Activated CD4-positive, alpha-beta memory T cell treated with anti-CD3 and anti-CD28 coated beads for 36 hours (primary cell): ENCODE data around the gene HBP1. TPM values are rescaled to one million over a fixed set of nuclear protein-coding genes. Genes with fewer than 3 reads are reported as not detected.

Experiments used
- CTCF ChIA-PET: fragments of 350-600 bp; sonication (Branson Sonifier 250); formaldehyde crosslinking; loops from one replicate; lab custom pipeline; 2021; ENCODE audit warnings: antibody characterized with exemption, inconsistent platforms; lab: Charles Lee
- POLR2A ChIA-PET: fragments of 350-600 bp; sonication (Branson Sonifier 250); formaldehyde crosslinking; loops from one replicate; lab custom pipeline; 2021; ENCODE audit warnings: antibody characterized with exemption; lab: Charles Lee
- DNase-seq: peaks from one replicate; pipeline ENCODE4 v3.0.0-alpha.2; 2020
- H3K27ac Mint-ChIP-seq: one replicate; pipeline ENCODE4 v1.8.0; 2021; ENCODE audit warnings: mixed read lengths
- H3K27me3 Mint-ChIP-seq: one replicate; pipeline ENCODE4 v1.8.0; 2021; ENCODE audit warnings: mixed read lengths
- H3K36me3 Mint-ChIP-seq: one replicate; pipeline ENCODE4 v1.8.0; 2021; ENCODE audit warnings: mixed read lengths
- H3K4me1 Mint-ChIP-seq: one replicate; pipeline ENCODE4 v1.8.0; 2021; ENCODE audit warnings: low read depth, mixed read lengths
- H3K4me3 Mint-ChIP-seq: one replicate; pipeline ENCODE4 v1.8.0; 2021; ENCODE audit warnings: mild to moderate bottlenecking, mixed read lengths
- H3K9me3 Mint-ChIP-seq: one replicate; pipeline ENCODE4 v1.8.0; 2021; ENCODE audit warnings: mixed read lengths
- intact Hi-C: fragments of 100-400 bp; cut with micrococcal nuclease; formaldehyde crosslinking; loops from one replicate; pipeline ENCODE4 v1.15.1; 2023
- total RNA-seq, 2 experiments: library from RNA; stranded (reverse); gene quantifications; one replicate each; pipeline ENCODE4 v1.2.3, GENCODE V29; 2021

Gene HBP1
- total RNA-seq, 2 experiments from 2014 or later, result 24.3 to 26.7 TPM

DNA sequence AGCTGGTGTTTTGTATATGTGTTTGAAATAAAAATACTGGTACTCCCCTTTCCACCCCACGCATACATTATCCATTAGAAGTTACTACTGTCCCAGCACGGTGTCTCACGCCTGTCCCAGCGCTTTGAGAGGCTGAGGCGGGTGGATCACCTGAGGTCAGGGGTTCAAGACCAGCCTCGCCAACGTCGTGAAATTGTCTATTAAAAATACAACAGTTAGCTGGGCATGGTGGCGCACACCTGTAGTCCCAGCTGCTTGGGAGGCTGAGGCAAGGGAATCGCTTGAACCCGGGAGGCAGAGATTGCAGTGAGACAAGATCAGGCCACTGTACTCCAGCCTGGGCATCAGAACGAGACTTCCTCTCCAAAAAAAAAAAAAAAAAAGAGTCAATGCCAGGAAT, 2.7 kb downstream of the HBP1 start:
- ChIA-PET POLR2A (no interaction called here), CTCF (interaction anchor here (1.4 kb wide), 1 partner anchor 392 kb away, joined by 4 read pairs; the partner anchor contains the start of genes COG5 and DUS4L)

DNA sequence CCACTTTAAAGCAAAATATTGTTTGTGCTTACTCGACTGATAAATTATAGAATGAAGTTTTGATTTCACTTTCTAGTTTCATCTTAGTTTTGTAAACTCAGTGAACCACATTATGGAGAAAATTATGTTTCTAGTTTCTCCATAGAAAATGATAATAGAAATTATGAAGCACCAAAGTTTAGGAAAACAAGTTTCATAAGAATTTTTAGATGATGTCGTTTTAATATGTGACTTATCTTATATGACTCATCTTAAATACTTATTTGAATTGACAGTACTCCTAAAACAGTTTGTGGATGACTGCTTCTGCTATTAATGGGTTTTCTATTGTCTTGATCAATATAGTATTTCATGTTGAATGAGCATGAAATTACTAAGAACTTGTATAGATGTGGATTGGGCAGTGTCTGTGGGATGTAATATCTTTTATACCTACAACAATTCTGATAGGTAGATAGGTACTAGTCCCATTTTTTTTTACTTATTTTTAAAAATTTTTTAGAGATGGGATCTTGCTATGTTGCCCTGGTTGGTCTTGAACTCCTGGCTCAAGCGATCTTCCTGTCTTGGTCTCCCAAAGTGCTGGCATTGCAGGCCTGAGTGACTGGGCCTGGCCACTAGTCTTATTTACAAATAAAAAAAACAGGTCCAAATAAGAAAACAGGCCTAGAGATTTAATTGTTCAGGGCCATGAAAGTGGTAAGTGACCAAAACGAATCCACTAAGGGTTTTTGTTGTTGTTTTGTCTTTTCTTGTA, 3.7 kb downstream of the HBP1 start:
- Mint-ChIP-seq H3K4me1 (peaks cover 52% of the 10 kb centered on the region), H3K9me3 (no peaks in the 10 kb centered on the region), H3K4me3 (no peak overlapping the region), H3K27ac (peak overlapping the region; percentile 67), H3K27me3 (no peaks in the 10 kb centered on the region), H3K36me3 (peaks cover 2% of the 10 kb centered on the region)
- ChIA-PET CTCF (interaction anchor here (1.4 kb wide), 2 partner anchors 392 to 436 kb away, joined by 3 to 4 read pairs; partner anchors contain the start of genes COG5 and DUS4L), POLR2A (no interaction called here)
- intact Hi-C loops, result loop anchor here (1.0 kb wide), 1 partner anchor 8 kb away; no protein-coding TSS in a partner anchor
- no peak for DNase-seq

More for the DNA sequence above, 2.7 kb downstream of the HBP1 start:
- no peaks in the 10 kb centered on the region for H3K27me3 Mint-ChIP-seq
- no peak for DNase-seq
- H3K4me1 Mint-ChIP-seq, result peaks cover 50% of the 10 kb centered on the region
- peak overlapping the region; percentile 26 for H3K4me3 Mint-ChIP-seq
- peak overlapping the region; percentile 51 for H3K27ac Mint-ChIP-seq
- H3K36me3 Mint-ChIP-seq, result no peaks in the 10 kb centered on the region
- intact Hi-C loops, result no loop called here
- no peaks in the 10 kb centered on the region for H3K9me3 Mint-ChIP-seq

DNA sequence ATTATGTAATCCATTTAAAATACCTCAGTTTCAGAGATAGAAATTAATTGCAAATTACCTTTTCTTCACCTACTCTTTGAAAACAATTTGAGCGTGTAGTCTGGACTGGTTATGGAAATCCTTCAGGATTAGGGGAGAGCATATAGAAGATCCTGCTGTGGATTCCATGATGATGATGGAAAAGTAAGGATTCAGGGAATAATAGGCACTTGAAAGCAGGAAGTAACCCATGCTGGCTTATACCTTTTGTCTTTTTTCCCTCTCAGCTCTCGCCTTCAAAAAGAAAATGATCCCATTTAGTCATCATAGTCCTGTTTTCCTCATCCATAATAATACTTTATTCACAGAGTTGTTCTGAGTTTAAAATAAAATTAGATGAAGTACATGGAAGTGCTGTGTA, 4.4 kb downstream of the HBP1 start:
- Mint-ChIP-seq H3K4me3 (peak overlapping the region; percentile 12), H3K27ac (peak overlapping the region; percentile 55), H3K36me3 (peaks cover 2% of the 10 kb centered on the region), H3K4me1 (peaks cover 56% of the 10 kb centered on the region), H3K9me3 (no peaks in the 10 kb centered on the region), H3K27me3 (no peaks in the 10 kb centered on the region)
- intact Hi-C loops, result no loop called here
- ChIA-PET POLR2A (interaction anchor here (0.7 kb wide), 1 partner anchor 33 kb away, joined by 4 read pairs; no protein-coding TSS in a partner anchor), CTCF (interaction anchor here (1.4 to 2.1 kb wide), 2 partner anchors 26 to 437 kb away, joined by 3 to 10 read pairs; no protein-coding TSS in a partner anchor)
- no peak for DNase-seq

DNA sequence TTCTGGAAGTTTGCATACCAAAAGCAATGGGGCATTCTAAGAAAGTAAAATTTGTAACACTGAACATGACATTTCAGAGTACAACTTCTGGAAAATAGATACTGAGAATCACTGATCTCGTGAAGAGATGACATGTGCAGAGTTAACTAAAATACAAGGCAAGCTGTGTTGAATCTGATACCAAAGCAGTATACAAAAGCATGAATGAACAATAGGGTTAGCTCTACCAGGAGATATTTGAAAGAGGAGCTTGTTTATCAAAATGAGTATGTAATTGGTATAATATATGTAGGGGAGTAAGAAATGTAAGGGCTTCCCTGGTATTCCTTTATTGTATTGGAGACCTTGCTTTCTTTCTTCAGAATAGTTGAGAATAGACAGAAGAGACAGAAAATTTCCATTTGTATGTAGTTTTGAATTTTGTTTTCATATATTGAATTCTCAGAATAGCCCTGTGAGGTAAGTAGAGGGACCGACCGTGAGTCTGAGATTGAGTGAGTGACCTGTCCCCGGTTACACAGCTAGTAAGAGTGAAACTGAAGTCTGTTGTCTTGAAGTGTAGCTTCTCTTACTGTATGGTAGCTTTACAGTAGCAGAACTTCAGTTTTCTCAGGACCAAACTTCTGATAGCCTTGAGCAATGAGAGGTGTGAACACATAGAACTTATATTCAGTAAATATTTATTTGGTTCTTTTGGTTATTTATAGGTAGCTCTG, 5.0 kb downstream of the HBP1 start:
- H3K36me3 Mint-ChIP-seq, result peaks cover 2% of the 10 kb centered on the region
- DNase-seq, result peak; percentile 47
- H3K27me3 Mint-ChIP-seq, result no peaks in the 10 kb centered on the region
- peak overlapping the region; percentile 55 for H3K27ac Mint-ChIP-seq
- peak overlapping the region; percentile 12 for H3K4me3 Mint-ChIP-seq
- no peaks in the 10 kb centered on the region for H3K9me3 Mint-ChIP-seq
- intact Hi-C loops, result no loop called here
- CTCF ChIA-PET, result interaction anchor here (1.0 to 2.1 kb wide), 3 partner anchors 26 to 701 kb away, joined by 3 to 10 read pairs (median 4); no protein-coding TSS in a partner anchor
- H3K4me1 Mint-ChIP-seq, result peaks cover 58% of the 10 kb centered on the region
- POLR2A ChIA-PET, result interaction anchor here (0.7 to 1.0 kb wide), 3 partner anchors 13 to 101 kb away, joined by 3 to 4 read pairs (median 3); no protein-coding TSS in a partner anchor

DNA sequence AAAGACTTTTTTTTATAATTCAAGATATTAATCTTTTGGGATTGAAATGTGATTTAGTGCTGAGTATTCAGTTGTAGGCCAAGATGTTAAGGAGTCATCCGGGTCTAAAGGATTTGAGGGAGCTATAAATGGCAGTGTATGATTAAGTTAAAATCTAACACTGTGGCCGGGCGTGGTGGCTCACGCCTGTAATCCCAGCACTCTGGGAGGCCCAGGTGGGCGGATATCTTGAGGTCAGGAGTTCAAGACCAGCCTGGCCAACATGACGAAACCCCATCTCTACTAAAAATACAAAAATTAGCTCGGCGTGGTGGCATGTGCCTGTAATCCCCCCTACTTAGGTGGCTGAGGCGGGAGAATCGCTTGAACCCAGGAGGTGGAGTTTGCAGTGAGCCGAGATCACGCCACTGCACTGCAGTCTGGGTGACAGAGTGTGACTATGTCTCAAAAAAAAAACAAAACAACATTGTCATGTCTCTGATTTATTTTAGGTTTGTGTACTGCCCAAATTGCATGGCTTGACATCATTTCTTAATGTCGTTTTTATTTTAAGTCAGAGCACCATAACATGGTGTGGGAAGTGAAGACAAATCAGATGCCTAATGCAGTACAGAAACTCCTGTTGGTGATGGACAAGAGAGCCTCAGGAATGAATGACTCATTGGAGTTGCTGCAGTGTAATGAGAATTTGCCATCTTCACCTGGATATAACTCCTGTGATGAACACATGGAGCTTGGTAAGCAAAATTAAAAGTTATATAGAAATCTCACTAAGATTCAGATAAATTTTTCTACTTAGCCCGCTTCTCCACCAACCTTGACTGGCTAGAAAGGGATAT, 10.7 kb downstream of the HBP1 start:
- H3K9me3 Mint-ChIP-seq, result no peaks in the 10 kb centered on the region
- DNase-seq, result no peak
- peaks cover 18% of the 10 kb centered on the region for H3K36me3 Mint-ChIP-seq
- H3K27ac Mint-ChIP-seq, result peak overlapping the region; percentile 85
- H3K4me1 Mint-ChIP-seq, result peaks cover 52% of the 10 kb centered on the region
- no peak overlapping the region for H3K4me3 Mint-ChIP-seq
- CTCF ChIA-PET, result interaction anchor here (1.2 to 1.6 kb wide), 4 partner anchors 11 to 516 kb away, joined by 3 to 6 read pairs (median 4); partner anchors contain the start of gene HBP1
- intact Hi-C loops, result loop anchor here (1.0 kb wide), 2 partner anchors 7 to 11 kb away; no protein-coding TSS in a partner anchor
- no peaks in the 10 kb centered on the region for H3K27me3 Mint-ChIP-seq
- POLR2A ChIA-PET, result interaction anchor here (1.0 to 4.1 kb wide), 2 partner anchors 11 to 566 kb away, joined by 3 to 24 read pairs; partner anchors contain the start of gene HBP1

DNA sequence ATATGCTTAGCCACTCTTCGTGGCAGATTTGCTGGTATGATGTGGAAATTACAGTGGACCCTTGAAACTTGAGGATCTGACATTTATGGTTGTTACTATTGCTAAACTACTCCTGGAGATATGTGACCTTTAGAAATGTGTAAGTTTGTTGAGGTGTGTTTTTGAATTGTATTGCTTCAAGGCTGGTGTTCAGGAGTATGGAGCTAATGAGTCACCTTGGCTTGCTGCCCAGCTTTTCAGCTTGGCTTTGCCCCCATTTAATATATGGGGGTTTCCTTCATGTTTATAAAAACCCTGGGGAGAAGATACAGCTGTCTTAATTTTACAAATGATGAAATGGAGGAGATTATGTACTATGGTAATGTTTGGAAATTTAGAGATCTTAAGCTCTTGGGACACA, 11.6 kb downstream of the HBP1 start:
- no peaks in the 10 kb centered on the region for H3K9me3 Mint-ChIP-seq
- intact Hi-C loops, result loop anchor here (1.0 kb wide), 2 partner anchors 8 to 12 kb away; no protein-coding TSS in a partner anchor
- CTCF ChIA-PET, result interaction anchor here (1.2 to 1.6 kb wide), 4 partner anchors 12 to 515 kb away, joined by 3 to 6 read pairs (median 4); partner anchors contain the start of gene HBP1
- H3K4me3 Mint-ChIP-seq, result no peak overlapping the region
- peak overlapping the region; percentile 85 for H3K27ac Mint-ChIP-seq
- peaks cover 18% of the 10 kb centered on the region for H3K36me3 Mint-ChIP-seq
- H3K27me3 Mint-ChIP-seq, result no peaks in the 10 kb centered on the region
- peak; percentile 82 for DNase-seq
- peaks cover 46% of the 10 kb centered on the region for H3K4me1 Mint-ChIP-seq
- POLR2A ChIA-PET, result interaction anchor here (1.0 to 4.1 kb wide), 2 partner anchors 11 to 565 kb away, joined by 3 to 24 read pairs; partner anchors contain the start of gene HBP1

DNA sequence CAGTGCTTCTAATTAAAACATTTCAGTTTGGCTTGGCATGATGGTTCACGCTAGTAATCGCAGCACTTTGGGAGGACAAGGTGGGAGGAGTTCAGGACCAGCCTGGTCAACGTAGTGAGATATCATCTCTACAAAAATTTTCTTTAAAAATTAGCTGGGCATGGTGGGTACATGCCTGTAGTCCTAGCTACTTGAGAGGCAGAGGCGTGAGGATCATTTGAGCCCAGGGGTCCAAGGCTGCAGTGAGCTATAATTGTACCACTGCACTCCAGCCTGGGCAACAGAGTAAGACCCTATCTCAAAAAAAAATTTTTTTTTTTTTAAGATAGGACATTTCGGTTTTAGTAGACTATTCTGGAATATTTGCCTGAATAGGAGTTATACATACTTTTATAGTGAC, 12.4 kb downstream of the HBP1 start:
- Mint-ChIP-seq H3K27ac (peak overlapping the region; percentile 85), H3K4me1 (peaks cover 44% of the 10 kb centered on the region), H3K36me3 (peaks cover 18% of the 10 kb centered on the region), H3K9me3 (no peaks in the 10 kb centered on the region), H3K4me3 (no peak overlapping the region), H3K27me3 (no peaks in the 10 kb centered on the region)
- intact Hi-C loops, result no loop called here
- ChIA-PET POLR2A (interaction anchor here (4.1 kb wide), 1 partner anchor 12 kb away, joined by 24 read pairs; the partner anchor contains the start of gene HBP1), CTCF (no interaction called here)
- no peak for DNase-seq

DNA sequence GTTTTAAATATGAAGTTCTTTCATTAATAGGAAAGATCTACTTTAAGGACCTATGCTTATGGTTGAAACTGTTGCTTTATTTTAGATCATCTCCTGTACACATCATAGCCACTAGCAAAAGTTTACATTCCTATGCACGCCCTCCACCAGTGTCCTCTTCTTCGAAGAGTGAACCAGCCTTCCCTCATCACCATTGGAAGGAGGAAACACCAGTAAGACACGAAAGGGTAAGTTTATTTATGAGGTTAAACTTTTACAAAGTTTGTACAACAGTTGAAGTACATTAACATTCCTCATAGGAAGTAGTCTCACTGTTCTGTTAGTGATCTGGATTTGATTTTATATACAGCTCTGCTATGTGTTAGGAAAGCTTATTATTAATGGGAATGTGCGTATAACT, 16.9 kb downstream of the HBP1 start:
- Mint-ChIP-seq H3K9me3 (no peaks in the 10 kb centered on the region), H3K27ac (peak overlapping the region; percentile 14), H3K4me3 (no peak overlapping the region), H3K4me1 (peaks cover 11% of the 10 kb centered on the region), H3K36me3 (peaks cover 35% of the 10 kb centered on the region), H3K27me3 (no peaks in the 10 kb centered on the region)
- intact Hi-C loops, result no loop called here
- no peak for DNase-seq
- ChIA-PET POLR2A (interaction anchor here (1.1 kb wide), 1 partner anchor 12 kb away, joined by 3 read pairs; no protein-coding TSS in a partner anchor), CTCF (no interaction called here)

DNA sequence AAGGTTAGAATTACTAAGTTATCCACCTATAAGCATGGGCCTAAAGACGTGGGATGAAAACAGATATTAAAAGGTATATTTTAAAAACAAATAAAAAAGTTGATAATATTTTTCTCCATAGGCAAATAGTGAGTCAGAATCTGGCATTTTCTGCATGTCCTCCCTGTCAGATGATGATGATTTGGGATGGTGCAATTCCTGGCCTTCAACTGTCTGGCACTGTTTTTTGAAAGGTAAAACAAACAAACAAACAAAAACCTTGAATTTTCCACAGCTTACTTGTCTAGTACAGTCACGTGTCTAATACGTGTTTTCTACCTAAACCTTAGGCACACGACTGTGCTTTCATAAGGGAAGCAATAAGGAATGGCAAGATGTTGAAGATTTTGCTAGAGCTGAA, 17.4 kb downstream of the HBP1 start:
- H3K36me3 Mint-ChIP-seq, result peaks cover 31% of the 10 kb centered on the region
- no peak overlapping the region for H3K4me3 Mint-ChIP-seq
- intact Hi-C loops, result no loop called here
- no peak for DNase-seq
- ChIA-PET POLR2A (interaction anchor here (1.1 kb wide), 1 partner anchor 12 kb away, joined by 3 read pairs; no protein-coding TSS in a partner anchor), CTCF (no interaction called here)
- no peak overlapping the region for H3K27ac Mint-ChIP-seq
- no peaks in the 10 kb centered on the region for H3K27me3 Mint-ChIP-seq
- peaks cover 6% of the 10 kb centered on the region for H3K4me1 Mint-ChIP-seq
- H3K9me3 Mint-ChIP-seq, result no peaks in the 10 kb centered on the region

DNA sequence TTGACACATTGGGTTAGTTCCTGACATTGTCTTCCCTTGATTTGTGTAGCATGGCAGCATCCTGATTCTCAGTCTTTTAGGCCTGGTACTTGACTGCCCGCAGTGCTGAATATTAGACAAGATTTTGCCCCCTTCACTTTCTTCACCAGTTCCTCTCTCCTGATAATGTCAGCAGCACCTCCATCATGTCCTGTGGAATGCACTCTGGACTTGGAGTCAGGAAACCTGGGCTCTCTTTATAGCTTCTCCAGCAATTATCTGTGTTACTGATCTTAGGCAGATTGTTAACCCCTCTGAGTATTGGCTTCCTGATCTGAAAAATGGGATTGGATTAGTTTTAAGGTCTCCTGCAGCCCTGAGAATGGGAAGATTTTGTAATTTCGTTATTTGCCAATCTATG, 19.0 kb downstream of the HBP1 start:
- CTCF ChIA-PET, result no interaction called here
- intact Hi-C loops, result no loop called here
- Mint-ChIP-seq H3K27ac (no peak overlapping the region), H3K4me3 (no peak overlapping the region), H3K9me3 (no peaks in the 10 kb centered on the region), H3K4me1 (peaks cover 3% of the 10 kb centered on the region), H3K36me3 (peaks cover 31% of the 10 kb centered on the region), H3K27me3 (no peaks in the 10 kb centered on the region)
- no peak for DNase-seq
- POLR2A ChIA-PET, result no interaction called here

DNA sequence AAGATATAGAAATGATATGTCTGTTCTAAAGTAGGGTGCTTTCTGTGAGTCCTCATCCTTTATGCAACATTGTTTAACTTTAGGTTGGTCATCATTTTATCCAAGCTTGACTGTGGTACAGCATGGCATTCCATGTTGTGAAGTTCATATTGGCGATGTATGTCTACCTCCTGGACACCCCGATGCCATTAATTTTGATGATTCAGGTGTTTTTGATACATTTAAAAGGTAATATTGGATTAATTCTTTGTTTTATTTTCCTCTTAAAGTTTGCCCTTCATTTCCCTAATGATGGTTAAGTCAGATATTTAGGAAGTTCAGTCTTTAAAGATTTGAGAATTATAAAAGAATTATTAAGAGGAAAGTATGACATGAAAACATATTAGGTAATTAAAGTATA, 21.3 kb downstream of the HBP1 start:
- ChIA-PET POLR2A (no interaction called here), CTCF (no interaction called here)
- Mint-ChIP-seq H3K4me1 (no peaks in the 10 kb centered on the region), H3K9me3 (no peaks in the 10 kb centered on the region), H3K4me3 (no peak overlapping the region), H3K27ac (no peak overlapping the region), H3K27me3 (no peaks in the 10 kb centered on the region), H3K36me3 (peaks cover 27% of the 10 kb centered on the region)
- intact Hi-C loops, result no loop called here
- DNase-seq, result no peak
